Kidney (tissue), 14 donors: ENCODE data around the gene LMO1. TPM values are rescaled to one million over a fixed set of nuclear protein-coding genes. Genes with fewer than 3 reads are reported as not detected.

Experiments used
- DNase-seq, 5 donors: peaks; one replicate each; pipeline ENCODE4 v3.0.0-alpha.2; 2013 to 2020
- FAIRE-seq: peaks from 2 replicates; lab custom pipeline; 2012; peaks lifted over from hg19 to GRCh38; lab: Jason Lieb, UNC
- H3K27ac ChIP-seq, 2 donors: one replicate each; pipeline ENCODE4 v1.7.0; 2013; ENCODE audit warnings: low read depth in 2 of 2, low read length in 2 of 2, inconsistent platforms in 1 of 2
- H3K27me3 ChIP-seq: one replicate; pipeline ENCODE4 v1.7.1; 2013; ENCODE audit warnings: low read length, inconsistent platforms; ENCODE audit not compliant: control insufficient read depth, insufficient read depth
- H3K36me3 ChIP-seq, 3 donors: one replicate each; pipeline versions ENCODE4 v1.7.0 to v1.7.1; 2013; ENCODE audit warnings: low read length in 3 of 3, control low read depth in 1 of 3, inconsistent platforms in 1 of 3; ENCODE audit not compliant: insufficient read depth in 3 of 3, control insufficient read depth in 2 of 3
- H3K4me1 ChIP-seq, 3 donors: one replicate each; pipeline versions ENCODE4 v1.7.0 to v1.7.1; 2013; ENCODE audit warnings: low read length in 3 of 3, inconsistent platforms in 1 of 3, low read depth in 1 of 3; ENCODE audit not compliant: control insufficient read depth in 2 of 3, insufficient read depth in 2 of 3
- H3K4me3 ChIP-seq, 3 donors: one replicate each; pipeline versions ENCODE4 v1.7.0 to v1.8.1; 2013; ENCODE audit warnings: low read length in 3 of 3, control low read depth in 1 of 3, inconsistent platforms in 1 of 3
- H3K9ac ChIP-seq, 3 donors: one replicate each; pipeline versions ENCODE4 v1.7.0 to v1.7.1; 2013; ENCODE audit warnings: low read length in 3 of 3, control low read depth in 1 of 3, inconsistent platforms in 1 of 3
- H3K9me3 ChIP-seq, 3 donors: one replicate each; pipeline versions ENCODE4 v1.7.0 to v1.7.1; 2013; ENCODE audit warnings: low read length in 3 of 3, control low read depth in 1 of 3, inconsistent platforms in 1 of 3; ENCODE audit not compliant: control insufficient read depth in 2 of 3, insufficient read depth in 1 of 3
- CTCF ChIP-seq: IDR thresholded peaks from 3 replicates; pipeline ENCODE4 v1.5.1; 2012; ENCODE audit warnings: mild to moderate bottlenecking, moderate library complexity, borderline replicate concordance; ENCODE audit not compliant: insufficient read depth; ENCODE audit errors: extremely low read depth
- intact Hi-C: fragments of 100-400 bp; cut with DNase I; formaldehyde crosslinking; loops from one replicate; pipeline ENCODE4 v1.11.1; 2022
- polyA plus RNA-seq: library from polyadenylated mRNA; stranded (reverse); fragments of 350-450 nt; fragmentation: Illumina TruSeq; extraction: RNeasy Lipid Tissue Mini Kit (QIAGEN cat#74804); gene quantifications from one replicate; pipeline ENCODE4 v1.2.3, GENCODE V29; 2014; ENCODE audit warnings: low read depth, low replicate concordance; ENCODE audit not compliant: insufficient read depth
- total RNA-seq: library from RNA; stranded (reverse); fragmentation: NEBNext Ultra II Directional; extraction: Animal tissue kit (Norgen Biotek cat#: 25700); gene quantifications from one replicate; pipeline ENCODE4 v1.2.1, GENCODE V29; 2021
- donor health status: control.
- donor health status: control.
- donor health status: control.
- donor health status: control.
- donor health status: control.
- donor health status: DM: yes; HTN: yes; CAD: no.
- donor health status: Normal renal cell carcinoma (clear cell type).

LMO1 gene
- total and polyA plus RNA-seq, 2 donors from 2014 or later = 0.95 TPM; not detected in 1

GRCh38 chr11:8178297-8178696 is 85.4 kb downstream of the LMO1 start:
- Histone ChIP-seq H3K27ac (no peak overlapping the region), H3K4me3 (no peak overlapping the region), H3K4me1 (no peaks in the 10 kb centered on the region), H3K36me3 (no peaks in the 10 kb centered on the region), H3K27me3 (no peaks in the 10 kb centered on the region), H3K9ac (no peak overlapping the region), H3K9me3 (no peaks in the 10 kb centered on the region)
- DNase-seq (no peak), FAIRE-seq (no peak)
- TF ChIP-seq CTCF = no peak
- intact Hi-C loops = no loop called here

GRCh38 chr11:8177136-8177535 is 86.5 kb downstream of the LMO1 start:
- Histone ChIP-seq H3K4me3 (no peak overlapping the region), H3K9ac (no peak overlapping the region), H3K27me3 (no peaks in the 10 kb centered on the region), H3K27ac (no peak overlapping the region), H3K4me1 (no peaks in the 10 kb centered on the region), H3K9me3 (no peaks in the 10 kb centered on the region), H3K36me3 (no peaks in the 10 kb centered on the region)
- no peak for FAIRE-seq
- TF ChIP-seq CTCF = no peak
- no peak for DNase-seq
- intact Hi-C loops = no loop called here

Other genes with a start within 250 kb of the LMO1 start
- 6.8 TPM for gene TUB, start 182.7 kb downstream of the LMO1 start, total RNA-seq
- gene TUB, start 182.7 kb downstream of the LMO1 start, polyA plus RNA-seq = 5.9 TPM
- 30.7 TPM for gene RIC3, start 94.9 kb downstream of the LMO1 start, total RNA-seq
- gene RIC3, start 94.9 kb downstream of the LMO1 start, polyA plus RNA-seq = 10.5 TPM